HL-60 (cell line): ENCODE measurements around the gene PRMT3.
"Not testable (repeated sequence)": the region's sequence is repeated elsewhere in the genome, so short reads cannot be mapped to it uniquely, and the experiment has no call there.

Experiments used
- GABPA ChIP-seq: IDR thresholded peaks from 2 replicates; pipeline ENCODE4 v1.6.1; 2012; ENCODE audit warnings: low read depth
- REST ChIP-seq: IDR thresholded peaks from 2 replicates; pipeline ENCODE4 v1.6.1; 2012; ENCODE audit warnings: low read depth; ENCODE audit not compliant: insufficient replicate concordance
- TF ChIP-seq, protein P1 (sequence below): IDR thresholded peaks from one replicate; pipeline ENCODE4 v1.5.1; 2011; ENCODE audit warnings: low read length, control low read depth, inconsistent platforms; ENCODE audit not compliant: insufficient read depth

DNA sequence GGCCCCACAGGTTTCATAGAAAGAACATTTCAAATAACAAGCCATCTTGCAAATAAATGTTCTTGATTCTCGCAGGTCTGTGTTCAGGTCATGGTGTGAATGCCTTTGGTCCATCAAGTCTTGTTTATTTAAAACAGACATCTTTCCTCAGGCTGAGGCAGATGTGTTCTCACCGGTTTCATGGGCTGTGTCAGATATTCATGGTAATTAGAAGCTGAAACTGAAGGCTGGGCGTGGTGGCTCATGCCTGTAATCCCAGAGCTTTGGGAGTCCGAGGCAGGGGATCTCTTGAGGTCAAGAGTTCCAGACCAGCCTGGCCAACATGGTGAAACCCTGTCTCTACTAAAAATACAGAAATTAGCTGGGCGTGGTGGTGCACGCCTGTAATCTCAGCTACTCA, 22.1 kb upstream of the PRMT3 start:
- not testable (repeated sequence) for TF ChIP-seq GABPA, REST
- TF ChIP-seq, protein P1, sequence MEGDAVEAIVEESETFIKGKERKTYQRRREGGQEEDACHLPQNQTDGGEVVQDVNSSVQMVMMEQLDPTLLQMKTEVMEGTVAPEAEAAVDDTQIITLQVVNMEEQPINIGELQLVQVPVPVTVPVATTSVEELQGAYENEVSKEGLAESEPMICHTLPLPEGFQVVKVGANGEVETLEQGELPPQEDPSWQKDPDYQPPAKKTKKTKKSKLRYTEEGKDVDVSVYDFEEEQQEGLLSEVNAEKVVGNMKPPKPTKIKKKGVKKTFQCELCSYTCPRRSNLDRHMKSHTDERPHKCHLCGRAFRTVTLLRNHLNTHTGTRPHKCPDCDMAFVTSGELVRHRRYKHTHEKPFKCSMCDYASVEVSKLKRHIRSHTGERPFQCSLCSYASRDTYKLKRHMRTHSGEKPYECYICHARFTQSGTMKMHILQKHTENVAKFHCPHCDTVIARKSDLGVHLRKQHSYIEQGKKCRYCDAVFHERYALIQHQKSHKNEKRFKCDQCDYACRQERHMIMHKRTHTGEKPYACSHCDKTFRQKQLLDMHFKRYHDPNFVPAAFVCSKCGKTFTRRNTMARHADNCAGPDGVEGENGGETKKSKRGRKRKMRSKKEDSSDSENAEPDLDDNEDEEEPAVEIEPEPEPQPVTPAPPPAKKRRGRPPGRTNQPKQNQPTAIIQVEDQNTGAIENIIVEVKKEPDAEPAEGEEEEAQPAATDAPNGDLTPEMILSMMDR = not testable (repeated sequence)
